LoVo (cell line): Measurements from ENCODE around the gene TNFRSF18.

Experiments used
- DNase-seq: peaks from one replicate; pipeline ENCODE4 v3.0.0-alpha.2; 2016; ENCODE audit warnings: low spot score

TNFRSF18 gene

GRCh38 chr1:1227386-1227785 is 21.0 kb upstream of the TNFRSF18 start:
- no peak for DNase-seq

GRCh38 chr1:1226566-1227362 is 20.4 kb upstream of the TNFRSF18 start:
- DNase-seq = no peak

- DNase-seq = no peak
Observed at GRCh38 chr1:1225913-1226312, 19.5 kb upstream of the TNFRSF18 start.

GRCh38 chr1:1225238-1225845 is 18.9 kb upstream of the TNFRSF18 start:
- no peak for DNase-seq

- DNase-seq = no peak
Observed at GRCh38 chr1:1223891-1224290, 17.5 kb upstream of the TNFRSF18 start.

- DNase-seq = no peak
Observed at GRCh38 chr1:1223321-1223720, 16.9 kb upstream of the TNFRSF18 start.

- no peak for DNase-seq
Observed at GRCh38 chr1:1222575-1223225, 16.3 kb upstream of the TNFRSF18 start.

- no peak for DNase-seq
Observed at GRCh38 chr1:1221887-1222574, 15.6 kb upstream of the TNFRSF18 start.

GRCh38 chr1:1220197-1220596 is 13.8 kb upstream of the TNFRSF18 start:
- DNase-seq = no peak

- no peak for DNase-seq
Observed at GRCh38 chr1:1219341-1219740, 12.9 kb upstream of the TNFRSF18 start.

- DNase-seq = no peak
Observed at GRCh38 chr1:1218524-1219200, 12.3 kb upstream of the TNFRSF18 start.

GRCh38 chr1:1217621-1218523 is 11.5 kb upstream of the TNFRSF18 start:
- peak; percentile 77 for DNase-seq

GRCh38 chr1:1216770-1217620 is 10.6 kb upstream of the TNFRSF18 start:
- no peak for DNase-seq

- no peak for DNase-seq
Observed at GRCh38 chr1:1215881-1216605, 9.7 kb upstream of the TNFRSF18 start.

GRCh38 chr1:1215080-1215676 is 8.8 kb upstream of the TNFRSF18 start:
- DNase-seq = no peak

- no peak for DNase-seq
Observed at GRCh38 chr1:1213345-1214265, 7.2 kb upstream of the TNFRSF18 start, which contains the start of gene TNFRSF4. Gene TNFRSF4, minus strand, starts transcription at chr1:1214153. Its CDS starts 26 bp downstream, at chr1:1214127.

GRCh38 chr1:1212780-1213344 is 6.5 kb upstream of the TNFRSF18 start:
- no peak for DNase-seq
